GM12891 (cell line): Measurements from ENCODE around the gene FYB2. TPM values are rescaled to one million over a fixed set of nuclear protein-coding genes. Genes with fewer than 3 reads are reported as not detected.

Source experiments
- DNase-seq: peaks from one replicate; pipeline ENCODE4 v3.0.0; 2011; ENCODE audit warnings: low spot score; ENCODE audit not compliant: insufficient read length
- FAIRE-seq: peaks from 2 replicates; lab custom pipeline; 2011; peaks lifted over from hg19 to GRCh38; lab: Jason Lieb, UNC
- PAX5 ChIP-seq: IDR thresholded peaks from 2 replicates; pipeline ENCODE4 v1.6.1; 2011; ENCODE audit warnings: low read length, moderate library complexity, mild to moderate bottlenecking; ENCODE audit not compliant: insufficient read depth, severe bottlenecking
- POLR2A ChIP-seq: IDR thresholded peaks from 2 replicates; pipeline ENCODE4 v1.6.1; 2011; ENCODE audit warnings: low read depth, low read length, control low read depth
- POLR2AphosphoS5 ChIP-seq: IDR thresholded peaks from 2 replicates; pipeline ENCODE4 v1.6.1; 2011; ENCODE audit warnings: low read depth, low read length, control low read depth
- POU2F2 ChIP-seq: IDR thresholded peaks from 2 replicates; pipeline ENCODE4 v1.6.1; 2011; ENCODE audit warnings: low read depth, mild to moderate bottlenecking, control low read depth, low read length, moderate library complexity
- SPI1 ChIP-seq: IDR thresholded peaks from 2 replicates; pipeline ENCODE4 v1.6.1; 2011; ENCODE audit warnings: low read depth, low read length, control low read depth
- TAF1 ChIP-seq: IDR thresholded peaks from 2 replicates; pipeline ENCODE4 v1.6.1; 2011; ENCODE audit warnings: low read depth, low read length, control low read depth
- polyA plus RNA-seq: library from polyadenylated mRNA; unstranded; fragments of >200 nt; gene quantifications from one replicate; pipeline ENCODE4 v1.2.1, GENCODE V29; 2012; ENCODE audit warnings: low read depth, missing spikeins, inconsistent platforms; ENCODE audit not compliant: missing spikeins

FYB2 gene
- polyA plus RNA-seq: not detected

- no peak for DNase-seq
- TF ChIP-seq POLR2AphosphoS5 (no peak), PAX5 (no peak), POU2F2 (no peak), POLR2A (no peak)
- no peak for FAIRE-seq
Observed at GRCh38 chr1:56819387-56819899, at the start of gene FYB2. Gene FYB2 (minus strand): TSS chr1:56819404. CDS start chr1:56819290, 114 bp downstream.

GRCh38 chr1:56868761-56869160 is 49.6 kb upstream of the FYB2 start:
- DNase-seq (no peak), FAIRE-seq (no peak)

GRCh38 chr1:56867491-56867890 is 48.3 kb upstream of the FYB2 start:
- no peak for TF ChIP-seq POU2F2
- no peak for TF ChIP-seq POLR2AphosphoS5
- no peak for TF ChIP-seq POLR2A
- no peak for TF ChIP-seq TAF1
- no peak for TF ChIP-seq PAX5
- TF ChIP-seq SPI1: no peak
- DNase-seq (no peak), FAIRE-seq (no peak)

More at GRCh38 chr1:56868761-56869160, 49.6 kb upstream of the FYB2 start:
- TF ChIP-seq POLR2A (no peak), SPI1 (no peak), POU2F2 (no peak), PAX5 (no peak), POLR2AphosphoS5 (no peak), TAF1 (no peak)

GRCh38 chr1:56866656-56867055 is 47.5 kb upstream of the FYB2 start:
- no peak for FAIRE-seq
- TF ChIP-seq POLR2A (no peak), POU2F2 (no peak), TAF1 (no peak), SPI1 (no peak)
- no peak for DNase-seq

- DNase-seq (no peak), FAIRE-seq (no peak)
- TF ChIP-seq POLR2AphosphoS5 (no peak), POU2F2 (no peak), PAX5 (no peak), SPI1 (no peak), TAF1 (no peak), POLR2A (no peak)
Observed at GRCh38 chr1:56864430-56864829, 45.2 kb upstream of the FYB2 start.

GRCh38 chr1:56863265-56863992 is 44.2 kb upstream of the FYB2 start:
- no peak for FAIRE-seq
- no peak for TF ChIP-seq POLR2AphosphoS5
- no peak for TF ChIP-seq PAX5
- TF ChIP-seq POU2F2: no peak
- TF ChIP-seq SPI1: no peak
- TF ChIP-seq TAF1: no peak
- no peak for TF ChIP-seq POLR2A
- no peak for DNase-seq

- FAIRE-seq: no peak
- no peak for DNase-seq
- TF ChIP-seq TAF1 (no peak), POLR2AphosphoS5 (no peak), POLR2A (no peak), SPI1 (no peak), PAX5 (no peak), POU2F2 (no peak)
Observed at GRCh38 chr1:56859287-56859686, 40.1 kb upstream of the FYB2 start.

GRCh38 chr1:56856186-56856585 is 37.0 kb upstream of the FYB2 start:
- no peak for DNase-seq
- no peak for TF ChIP-seq POU2F2
- no peak for TF ChIP-seq POLR2AphosphoS5
- no peak for TF ChIP-seq POLR2A
- TF ChIP-seq SPI1: no peak
- TF ChIP-seq PAX5: no peak
- TF ChIP-seq TAF1: no peak
- no peak for FAIRE-seq

- no peak for TF ChIP-seq TAF1
- TF ChIP-seq POU2F2: no peak
- no peak for TF ChIP-seq POLR2A
- no peak for TF ChIP-seq POLR2AphosphoS5
- TF ChIP-seq SPI1: no peak
- no peak for TF ChIP-seq PAX5
- no peak for DNase-seq
- FAIRE-seq: no peak
Observed at GRCh38 chr1:56855190-56855589, 36.0 kb upstream of the FYB2 start.

- TF ChIP-seq TAF1 (no peak), POLR2A (no peak)
- FAIRE-seq (no peak), DNase-seq (no peak)
Observed at GRCh38 chr1:56854521-56855099, 35.4 kb upstream of the FYB2 start, which contains the start of gene C8A. Gene C8A (plus strand): TSS chr1:56854797. CDS start chr1:56854902, 105 bp downstream.
